GM18511 (cell line): ENCODE results near the gene TLR8.

ENCODE experiments used
- ATAC-seq: cut with Tn5 transposase; IDR thresholded peaks from one replicate; pipeline ENCODE4 v1.9.1; 2021; ENCODE audit warnings: mild to moderate bottlenecking, moderate library complexity; ENCODE audit not compliant: unreplicated experiment

TLR8 gene

DNA sequence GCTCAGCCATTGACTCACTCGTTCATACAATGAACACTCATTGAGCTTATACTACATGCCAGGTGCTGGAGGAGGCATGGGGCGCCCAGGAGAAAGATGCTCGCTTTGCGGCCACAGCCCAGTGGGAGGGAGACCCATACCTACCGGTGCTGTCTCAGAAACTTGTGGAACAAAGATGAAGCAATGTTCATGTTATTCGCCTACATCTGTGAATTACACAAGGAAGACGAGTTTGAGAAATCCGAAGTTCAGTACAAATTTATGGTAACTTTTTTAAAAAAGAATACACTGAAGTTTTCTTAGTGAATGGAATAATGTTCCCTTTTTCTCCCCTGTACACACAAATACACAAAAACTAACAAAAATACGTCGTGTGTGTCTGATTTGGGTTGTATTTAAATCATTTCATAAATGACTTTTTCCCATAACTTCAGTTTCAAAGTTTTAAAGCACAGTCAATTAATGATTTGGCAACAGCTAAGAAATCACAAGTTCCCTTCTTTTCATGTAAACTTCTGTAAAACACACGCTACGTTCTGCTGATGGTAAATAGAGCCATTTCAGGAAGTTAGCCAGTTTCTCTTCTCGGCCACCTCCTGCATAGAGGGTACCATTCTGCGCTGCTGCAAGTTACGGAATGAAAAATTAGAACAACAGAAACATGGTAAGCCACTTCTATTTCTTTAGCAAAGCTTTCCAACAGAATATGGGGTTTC, at the start of gene TLR8:
TSS of gene TLR8 (plus strand) at position 575 of the 716 bp plus-strand sequence. CDS start at position 662, 87 bp downstream.
- ATAC-seq: no peak

DNA sequence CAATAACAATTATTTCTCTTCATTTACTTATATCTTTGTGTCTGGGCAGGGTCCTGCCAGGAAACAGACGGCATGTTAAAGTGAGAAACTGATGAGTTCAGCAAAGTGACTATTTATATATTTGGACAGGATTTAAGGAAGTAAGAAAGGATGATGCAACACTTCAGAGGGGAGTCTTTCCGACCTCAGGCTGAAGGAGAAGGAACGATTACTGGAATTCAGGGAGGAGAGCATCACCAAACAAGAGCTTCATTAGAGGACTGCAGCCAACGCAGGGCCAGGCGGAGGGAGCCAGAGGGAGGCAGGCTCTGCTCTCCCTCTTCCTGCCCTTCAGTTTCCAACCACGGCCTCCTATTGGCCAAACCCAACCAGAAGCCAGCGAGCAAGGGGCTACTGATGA, 41.1 kb upstream of the TLR8 start:
- ATAC-seq: no peak

DNA sequence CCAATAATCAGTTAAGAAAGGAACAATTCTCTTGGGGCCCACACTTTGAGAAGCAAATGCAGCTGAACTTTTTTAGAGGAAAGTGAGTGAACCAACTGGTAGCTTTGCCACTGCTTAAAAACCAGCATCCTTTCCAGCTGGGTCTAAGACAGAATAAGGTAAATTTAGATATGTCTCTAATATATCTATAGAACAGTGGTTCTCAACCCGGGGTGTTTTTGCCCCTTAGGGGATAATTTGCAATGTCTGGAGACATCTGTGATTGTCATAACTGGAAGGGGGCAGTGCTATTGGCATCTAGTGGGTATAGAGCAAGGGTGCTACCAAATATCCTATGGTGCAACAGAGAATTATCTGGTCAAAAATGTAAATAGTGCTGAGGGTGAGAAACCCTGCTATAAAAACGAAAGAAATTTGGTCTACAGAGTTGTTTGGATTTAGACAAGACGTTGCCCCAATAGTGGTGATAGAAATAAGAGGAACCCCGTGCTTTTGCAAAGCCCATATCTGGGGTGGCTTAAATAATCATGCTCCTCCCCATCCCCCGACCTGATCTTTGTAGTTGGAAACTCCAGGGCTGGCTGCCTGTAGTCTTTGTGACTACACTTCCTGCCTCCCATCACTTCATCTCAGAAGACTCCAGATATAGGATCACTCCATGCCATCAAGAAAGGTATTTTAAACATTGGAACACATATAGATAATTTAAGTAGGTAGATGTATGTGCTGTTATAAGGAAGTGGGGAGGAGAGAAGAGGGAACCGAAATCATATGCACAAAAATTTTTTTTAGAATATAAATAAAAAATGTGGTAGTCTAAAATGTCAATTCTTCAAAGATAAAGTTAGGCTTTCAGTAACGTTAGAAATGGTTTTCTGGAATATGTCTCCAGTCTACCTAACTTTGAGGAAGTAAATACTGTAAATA, 39.7 kb upstream of the TLR8 start, which contains the start of gene TLR7:
TSS of gene TLR7 (plus strand) at position 622 of the 927 bp plus-strand sequence. CDS start 507 bp downstream, outside the sequence.
- ATAC-seq: no peak

DNA sequence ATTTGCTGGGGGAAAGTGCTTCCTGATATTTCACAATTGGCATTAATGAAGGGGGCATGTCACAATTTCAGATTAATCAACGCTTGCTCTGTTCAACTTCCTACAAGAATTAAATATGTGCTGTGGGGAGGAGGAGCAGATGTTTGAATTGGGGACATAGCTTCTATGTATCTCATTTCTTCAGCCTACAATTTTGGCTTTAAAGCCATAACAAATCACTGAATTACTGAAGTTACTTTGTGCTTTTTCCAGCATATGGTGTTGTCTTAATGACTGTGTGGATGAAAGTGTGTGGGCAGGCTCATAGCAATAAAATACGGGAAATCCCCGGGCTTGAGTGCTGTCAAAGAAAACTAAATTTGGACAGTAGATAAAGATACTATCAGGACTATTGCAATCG, 38.7 kb upstream of the TLR8 start:
- peak; percentile 40 for ATAC-seq

DNA sequence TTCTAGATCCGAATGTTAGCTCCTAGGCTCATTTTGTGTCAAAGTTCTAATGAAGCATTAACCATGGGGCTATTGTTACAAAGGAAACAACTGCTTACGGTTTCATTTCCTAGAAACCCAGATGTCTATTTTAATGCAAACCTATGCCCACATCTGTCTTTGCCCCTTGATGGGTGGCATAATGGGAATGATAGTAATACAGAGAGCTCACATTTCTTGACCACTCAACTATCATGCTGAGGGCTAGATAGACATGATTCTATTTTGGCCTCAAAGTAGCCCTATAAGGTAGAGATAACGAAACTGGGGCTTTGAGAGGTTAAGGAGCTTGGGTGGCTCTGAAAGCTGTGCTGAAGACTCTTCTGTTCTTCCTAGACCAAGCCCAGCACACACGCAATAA, 37.7 kb upstream of the TLR8 start:
- peak; percentile 68 for ATAC-seq

DNA sequence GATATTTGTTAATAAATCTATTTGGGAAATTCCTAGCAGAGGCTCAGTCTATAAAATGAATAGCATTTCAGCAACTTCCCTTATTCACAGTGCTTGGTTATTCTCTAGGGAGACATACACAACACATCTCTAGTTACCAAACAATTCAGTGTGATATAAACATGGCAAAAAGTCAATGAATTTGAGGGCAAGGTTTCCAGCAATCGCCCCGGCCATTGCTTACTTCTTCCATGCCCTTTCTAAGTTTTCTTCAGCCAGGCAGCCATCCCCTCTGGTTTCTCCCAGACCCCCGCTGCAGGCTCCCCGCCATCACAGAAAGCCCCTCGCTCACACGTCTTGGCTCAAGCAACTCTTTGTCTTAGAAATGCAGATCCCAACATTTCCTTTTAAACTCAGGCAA, 35.2 kb upstream of the TLR8 start:
- no peak for ATAC-seq

DNA sequence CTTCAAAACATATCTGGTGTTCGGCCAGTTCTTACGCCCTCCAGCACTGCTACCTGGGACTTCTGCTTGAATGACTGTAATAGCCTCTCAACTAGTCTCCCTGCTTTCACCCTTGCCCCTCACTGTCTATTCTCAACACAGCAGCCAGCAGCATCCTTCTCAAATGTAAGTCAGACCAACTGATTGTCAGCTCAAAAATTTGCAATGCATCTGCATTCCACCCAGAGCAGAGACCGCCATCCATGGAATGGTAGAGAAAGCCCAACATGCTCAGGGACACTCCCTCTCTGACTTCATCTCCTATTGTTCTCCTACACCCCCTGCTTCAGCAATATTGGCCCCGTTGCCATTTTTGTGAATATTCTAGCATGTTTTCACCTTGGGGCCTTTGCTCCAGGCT, 33.7 kb upstream of the TLR8 start:
- no peak for ATAC-seq

DNA sequence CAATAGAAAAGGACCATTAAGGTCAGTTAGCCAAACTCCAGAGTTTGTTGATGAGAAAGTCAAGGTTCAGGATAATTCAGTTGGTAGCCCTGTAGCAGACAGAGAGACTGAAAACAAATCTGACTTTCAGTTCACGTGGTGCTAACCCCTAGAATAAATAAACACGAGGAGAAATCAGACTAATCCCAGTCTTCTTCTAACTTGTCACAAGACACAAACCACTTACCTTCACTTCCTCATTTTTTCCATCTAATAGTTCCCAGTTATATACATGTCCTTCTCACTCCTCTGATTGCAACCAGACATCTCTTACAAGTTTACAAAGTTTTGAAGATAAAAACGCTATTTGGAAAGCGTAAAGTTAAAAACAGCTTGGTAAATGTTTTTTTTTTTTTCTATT, 31.8 kb upstream of the TLR8 start:
- ATAC-seq: no peak

DNA sequence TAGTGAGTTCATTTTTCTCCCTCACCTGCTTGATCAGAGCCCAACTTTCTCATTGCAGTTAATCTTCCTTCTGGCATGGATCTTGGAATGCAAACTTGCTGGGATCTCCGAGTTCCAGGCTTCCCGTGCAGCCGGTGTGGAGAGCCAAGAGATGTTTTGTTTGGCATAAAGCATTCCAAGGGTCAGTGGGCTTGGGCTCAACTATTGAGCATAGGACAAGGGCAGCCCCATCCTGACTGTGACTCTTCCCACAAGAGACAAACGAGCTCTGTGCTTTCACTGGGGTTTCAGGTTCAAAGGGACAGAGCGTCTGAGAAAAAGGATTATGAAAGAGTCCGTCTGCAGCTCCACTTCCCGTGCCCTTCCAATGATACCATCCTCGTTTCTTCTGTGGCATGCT, 29.0 kb upstream of the TLR8 start:
- no peak for ATAC-seq

DNA sequence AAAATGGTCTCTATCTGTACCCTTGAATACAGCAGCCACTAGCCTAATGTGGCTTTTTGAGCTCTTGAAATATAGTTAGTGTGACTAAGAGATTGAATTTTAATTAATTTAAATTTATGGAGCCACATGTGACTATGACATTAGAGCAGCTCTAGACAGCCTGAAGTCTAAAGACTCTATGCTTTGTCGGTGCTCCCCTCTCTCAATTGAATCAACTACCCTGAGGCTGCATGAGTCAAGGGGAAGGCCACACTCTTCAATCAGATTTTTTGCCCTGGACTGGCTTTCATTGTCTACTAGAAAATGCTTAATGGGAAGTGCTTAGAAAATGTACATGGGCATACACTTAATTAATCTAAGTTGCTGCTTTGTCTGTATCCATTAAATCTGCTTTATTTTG, 27.9 kb upstream of the TLR8 start:
- no peak for ATAC-seq

DNA sequence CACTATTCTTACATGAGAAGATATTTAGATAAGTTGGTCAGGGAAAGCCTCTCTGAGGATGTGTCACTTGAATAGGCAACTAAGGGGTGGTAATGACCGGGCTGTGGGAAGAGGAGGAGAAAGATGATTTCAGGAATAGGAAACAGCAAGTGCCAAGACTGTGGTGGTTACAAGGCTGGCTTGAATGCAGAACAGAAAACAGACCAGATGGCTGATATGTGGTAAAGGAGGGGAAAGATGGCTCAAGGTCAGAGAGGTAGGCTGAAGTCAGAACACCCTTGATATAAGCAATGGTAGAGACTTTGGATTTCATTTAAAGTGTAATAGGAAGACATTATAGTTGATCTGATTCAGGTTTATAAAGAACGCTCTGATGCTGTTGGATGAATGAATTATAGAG, 24.5 kb upstream of the TLR8 start:
- no peak for ATAC-seq

DNA sequence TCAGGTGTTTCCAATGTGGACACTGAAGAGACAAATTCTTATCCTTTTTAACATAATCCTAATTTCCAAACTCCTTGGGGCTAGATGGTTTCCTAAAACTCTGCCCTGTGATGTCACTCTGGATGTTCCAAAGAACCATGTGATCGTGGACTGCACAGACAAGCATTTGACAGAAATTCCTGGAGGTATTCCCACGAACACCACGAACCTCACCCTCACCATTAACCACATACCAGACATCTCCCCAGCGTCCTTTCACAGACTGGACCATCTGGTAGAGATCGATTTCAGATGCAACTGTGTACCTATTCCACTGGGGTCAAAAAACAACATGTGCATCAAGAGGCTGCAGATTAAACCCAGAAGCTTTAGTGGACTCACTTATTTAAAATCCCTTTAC, 20.9 kb upstream of the TLR8 start:
- no peak for ATAC-seq

DNA sequence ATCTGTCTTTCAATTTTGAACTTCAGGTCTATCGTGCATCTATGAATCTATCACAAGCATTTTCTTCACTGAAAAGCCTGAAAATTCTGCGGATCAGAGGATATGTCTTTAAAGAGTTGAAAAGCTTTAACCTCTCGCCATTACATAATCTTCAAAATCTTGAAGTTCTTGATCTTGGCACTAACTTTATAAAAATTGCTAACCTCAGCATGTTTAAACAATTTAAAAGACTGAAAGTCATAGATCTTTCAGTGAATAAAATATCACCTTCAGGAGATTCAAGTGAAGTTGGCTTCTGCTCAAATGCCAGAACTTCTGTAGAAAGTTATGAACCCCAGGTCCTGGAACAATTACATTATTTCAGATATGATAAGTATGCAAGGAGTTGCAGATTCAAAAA, 19.9 kb upstream of the TLR8 start:
- ATAC-seq: no peak

DNA sequence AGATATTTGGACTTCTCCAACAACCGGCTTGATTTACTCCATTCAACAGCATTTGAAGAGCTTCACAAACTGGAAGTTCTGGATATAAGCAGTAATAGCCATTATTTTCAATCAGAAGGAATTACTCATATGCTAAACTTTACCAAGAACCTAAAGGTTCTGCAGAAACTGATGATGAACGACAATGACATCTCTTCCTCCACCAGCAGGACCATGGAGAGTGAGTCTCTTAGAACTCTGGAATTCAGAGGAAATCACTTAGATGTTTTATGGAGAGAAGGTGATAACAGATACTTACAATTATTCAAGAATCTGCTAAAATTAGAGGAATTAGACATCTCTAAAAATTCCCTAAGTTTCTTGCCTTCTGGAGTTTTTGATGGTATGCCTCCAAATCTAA, 19.3 kb upstream of the TLR8 start:
- no peak for ATAC-seq

DNA sequence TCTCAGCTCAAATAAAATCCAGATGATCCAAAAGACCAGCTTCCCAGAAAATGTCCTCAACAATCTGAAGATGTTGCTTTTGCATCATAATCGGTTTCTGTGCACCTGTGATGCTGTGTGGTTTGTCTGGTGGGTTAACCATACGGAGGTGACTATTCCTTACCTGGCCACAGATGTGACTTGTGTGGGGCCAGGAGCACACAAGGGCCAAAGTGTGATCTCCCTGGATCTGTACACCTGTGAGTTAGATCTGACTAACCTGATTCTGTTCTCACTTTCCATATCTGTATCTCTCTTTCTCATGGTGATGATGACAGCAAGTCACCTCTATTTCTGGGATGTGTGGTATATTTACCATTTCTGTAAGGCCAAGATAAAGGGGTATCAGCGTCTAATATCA, 18.7 kb upstream of the TLR8 start:
- no peak for ATAC-seq

DNA sequence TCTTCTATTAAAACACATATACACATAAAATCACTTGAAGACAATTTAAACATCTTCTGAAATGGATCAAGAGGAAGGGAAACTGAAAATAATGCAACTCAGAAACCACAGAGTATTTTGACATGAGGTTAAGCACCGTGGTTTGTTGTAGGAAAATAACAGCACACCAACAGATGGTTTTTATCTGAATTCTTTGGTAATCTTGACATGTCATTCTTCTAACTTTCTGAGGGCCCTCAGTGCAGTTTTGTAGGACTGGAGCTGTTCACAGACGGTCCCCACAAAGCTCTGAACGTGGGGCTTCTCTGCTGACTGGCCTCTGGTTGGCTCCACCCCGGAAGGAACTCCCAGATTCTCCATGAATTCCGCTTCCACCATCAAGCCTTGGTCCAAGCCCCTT, 16.0 kb upstream of the TLR8 start:
- peak; percentile 69 for ATAC-seq

DNA sequence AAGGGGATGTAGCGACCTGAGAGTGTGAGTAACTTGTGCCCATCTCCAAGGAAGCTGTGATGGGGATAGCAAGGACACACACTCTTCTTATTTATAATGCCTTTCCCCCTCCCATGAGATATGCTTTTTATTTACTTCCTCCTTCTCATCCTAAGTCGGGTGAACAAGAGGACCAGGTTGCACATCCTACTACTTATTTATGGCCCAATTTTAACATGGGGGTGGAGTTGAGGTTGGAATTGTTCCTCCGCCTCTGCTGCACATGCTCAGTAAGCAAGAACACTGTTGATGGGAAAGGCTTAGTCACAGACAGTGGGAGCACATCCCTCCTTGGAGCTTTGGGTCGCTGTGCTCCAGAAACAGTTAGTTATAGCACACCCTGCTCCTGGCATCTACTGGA, 15.2 kb upstream of the TLR8 start:
- ATAC-seq: no peak

DNA sequence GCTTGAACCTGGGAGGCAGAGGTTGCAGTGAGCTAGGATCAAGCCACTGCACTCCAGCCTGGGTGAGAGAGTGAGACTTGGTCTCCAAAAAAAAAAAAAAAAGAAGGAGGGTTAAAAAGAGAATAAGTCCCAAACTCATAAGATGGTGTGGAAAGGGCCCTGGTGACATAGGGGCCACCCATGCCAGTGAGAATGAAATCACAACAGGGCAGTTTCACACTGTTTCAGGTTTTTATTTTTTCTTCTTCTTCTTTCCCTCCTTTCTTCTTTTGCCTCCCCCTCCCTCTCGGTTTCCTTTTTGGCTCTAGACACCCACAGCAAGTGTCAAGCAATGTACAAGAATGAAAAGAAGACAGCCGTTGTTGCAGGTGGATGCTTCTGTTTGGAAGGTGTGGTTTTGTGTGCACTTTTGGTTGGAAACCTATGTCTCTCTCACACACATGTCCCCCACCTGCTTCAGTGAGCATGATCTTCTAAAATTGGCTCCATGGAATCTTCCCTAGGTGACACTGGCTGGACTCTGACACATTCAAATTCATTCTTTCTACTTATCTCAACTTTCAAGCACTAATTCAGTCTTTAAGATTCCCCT, 14.4 kb upstream of the TLR8 start:
- peak; percentile 57 for ATAC-seq

DNA sequence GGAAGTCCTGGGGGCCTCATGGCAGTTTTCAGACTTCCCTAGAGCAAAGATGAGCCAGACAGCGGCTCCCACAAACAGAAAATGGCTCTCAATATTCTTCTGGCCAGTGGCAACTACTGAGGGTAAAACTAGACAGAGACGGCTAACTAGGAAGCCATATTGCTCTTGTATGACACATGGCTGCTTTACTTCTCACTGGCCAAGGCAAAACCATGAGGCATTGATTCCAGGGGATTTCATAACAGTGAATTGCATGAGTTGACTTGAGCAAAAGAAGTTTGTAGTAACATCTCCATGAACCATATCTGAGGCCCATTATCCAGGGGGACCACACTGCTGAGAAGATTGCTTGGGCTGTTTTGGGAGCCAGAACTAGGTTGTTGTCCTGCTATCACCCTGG, 13.7 kb upstream of the TLR8 start:
- ATAC-seq: no peak

DNA sequence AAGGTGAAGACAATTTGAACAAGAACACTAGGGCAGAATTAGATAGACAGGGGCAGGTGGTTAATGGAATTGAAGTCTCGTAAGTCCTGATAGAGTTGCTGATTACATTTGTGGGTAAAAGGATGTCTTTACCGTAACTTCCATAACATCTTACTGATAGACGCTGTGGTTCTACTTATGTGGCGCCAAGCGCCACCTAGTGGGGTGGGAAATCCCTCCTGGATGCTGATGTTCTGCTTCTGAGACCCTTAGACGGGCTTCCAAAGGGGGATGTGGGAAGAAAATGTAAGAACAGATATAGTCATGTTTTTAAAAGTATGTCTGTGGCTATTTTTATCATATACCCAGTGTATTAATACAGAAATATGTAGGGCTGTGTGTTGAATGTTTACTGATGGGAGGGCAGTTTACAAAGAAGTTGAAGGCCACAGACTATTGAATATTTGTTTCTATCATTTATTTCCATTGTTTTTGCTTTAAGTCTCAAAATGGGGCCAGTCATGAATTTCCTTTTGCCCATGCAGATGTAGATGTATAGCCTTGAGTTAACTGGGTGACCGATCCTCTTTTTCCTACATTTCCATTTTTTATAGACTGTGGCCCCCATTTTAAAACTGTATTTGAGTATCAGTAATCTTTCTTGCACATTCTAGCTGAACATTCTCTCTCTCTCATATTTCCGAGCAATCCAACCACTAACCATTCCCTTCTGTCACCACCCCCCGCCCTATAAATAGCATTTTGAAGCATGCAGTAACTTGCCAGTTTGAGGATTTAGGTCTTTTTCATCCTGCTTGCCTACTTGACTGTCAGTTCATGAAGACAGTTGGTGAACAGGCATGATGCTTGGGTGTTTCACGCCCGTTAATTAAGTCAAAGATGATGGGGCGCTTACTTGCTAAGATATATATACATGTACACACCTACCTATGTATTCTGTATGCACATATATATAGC, 12.1 kb upstream of the TLR8 start:
- ATAC-seq: no peak

DNA sequence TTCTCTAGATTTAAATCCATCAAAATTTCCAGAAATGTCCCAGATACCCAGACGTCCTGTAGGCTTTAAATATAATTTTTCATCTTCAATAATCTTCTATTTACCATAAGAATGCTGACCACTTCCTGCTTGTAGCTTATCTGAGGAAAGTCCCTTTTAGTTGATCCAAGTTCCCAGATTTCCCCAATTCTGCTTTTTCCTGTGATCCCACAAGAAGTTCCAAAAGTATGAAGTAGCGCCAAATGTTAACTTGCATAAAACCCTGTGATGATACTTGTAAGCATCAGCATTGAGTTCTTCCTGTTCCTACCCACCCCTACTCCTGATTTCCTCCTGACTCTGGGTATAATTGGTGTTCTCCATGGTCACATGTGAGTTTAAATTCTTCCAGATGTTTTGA, 10.6 kb upstream of the TLR8 start:
- ATAC-seq: no peak
